GM12878 (cell line): ENCODE data around the gene VSIG10L2. TPM values are rescaled to one million over a fixed set of nuclear protein-coding genes. Genes with fewer than 3 reads are reported as not detected.

Experiments
- ATAC-seq: fragments of 200-7000 bp; cut with Tn5 transposase; 3 replicates; pipeline ENCODE4 v1.9.1; 2020; ENCODE audit warnings: mild to moderate bottlenecking, moderate library complexity
- BruUV-seq: library from RNA; stranded (reverse); fragments of 400-500 nt; replicated peaks from 2 replicates; lab custom pipeline; 2021; lab: Mats Ljungman, UMichigan
- CTCF ChIA-PET: fragments of 300-600 bp; sonication (Branson Sonifier 250); formaldehyde crosslinking; extraction: SDS; loops from one replicate; lab custom pipeline; 2021; ENCODE audit warnings: inconsistent platforms; lab: Yijun Ruan, JAX
- POLR2A ChIA-PET: fragments of 350-600 bp; formaldehyde crosslinking; extraction: SDS; loops from one replicate; lab custom pipeline; 2021; ENCODE audit warnings: inconsistent platforms; lab: Charles Lee
- RAD21 ChIA-PET: fragments of 300-600 bp; sonication (Branson Sonifier 250); formaldehyde crosslinking; loops from one replicate; lab custom pipeline; 2023; ENCODE audit warnings: antibody characterized with exemption; ENCODE audit not compliant: unreplicated experiment; lab: Charles Lee
- SMC1A ChIA-PET: fragments of 300-600 bp; sonication (Branson Sonifier 250); formaldehyde crosslinking; loops from one replicate; lab custom pipeline; 2023; ENCODE audit not compliant: unreplicated experiment, uncharacterized antibody; lab: Charles Lee
- DNase-seq: peaks from one replicate; pipeline ENCODE4 v3.0.0-alpha.2; 2011; ENCODE audit warnings: low read depth, low spot score
- FAIRE-seq: peaks from 3 replicates; lab custom pipeline; 2011; peaks lifted over from hg19 to GRCh38; lab: Jason Lieb, UNC
- H2AFZ ChIP-seq: 2 replicates; pipeline ENCODE4 v1.6.0; 2011; ENCODE audit warnings: low read depth, low read length, control low read depth; ENCODE audit not compliant: control insufficient read depth
- H3K27ac ChIP-seq: 2 replicates; pipeline ENCODE4 v1.5.1; 2011; ENCODE audit warnings: control low read depth; ENCODE audit not compliant: control insufficient read depth, insufficient read depth
- H3K27me3 ChIP-seq, 2 experiments: replicated peaks in 1 of 2; 2 replicates each; pipeline versions ENCODE4 v1.6.0 to v1.6.1; 2011; ENCODE audit warnings: low read length in 1 of 2; ENCODE audit not compliant: control insufficient read depth in 2 of 2, insufficient read depth in 2 of 2
- H3K36me3 ChIP-seq, 2 experiments: 2 replicates each; pipeline ENCODE4 v1.5.1; 2011; ENCODE audit warnings: low read length in 1 of 2; ENCODE audit not compliant: control insufficient read depth in 2 of 2, insufficient read depth in 2 of 2
- H3K4me1 ChIP-seq: 2 replicates; pipeline ENCODE4 v1.6.1; 2011; ENCODE audit warnings: mild to moderate bottlenecking, low read length, moderate library complexity, mixed read lengths; ENCODE audit not compliant: control insufficient read depth, insufficient read depth
- H3K4me2 ChIP-seq: 2 replicates; pipeline ENCODE4 v1.6.0; 2011; ENCODE audit warnings: control low read depth; ENCODE audit not compliant: control insufficient read depth, insufficient read depth
- H3K4me3 ChIP-seq: fragments of 200-600 bp; sonication (generic); 2 replicates; pipeline ENCODE4 v1.5.1; 2016
- H3K79me2 ChIP-seq: 2 replicates; pipeline ENCODE4 v1.6.0; 2011; ENCODE audit warnings: low read length; ENCODE audit not compliant: control insufficient read depth, insufficient read depth
- H3K9ac ChIP-seq: 2 replicates; pipeline ENCODE4 v1.8.0; 2011; ENCODE audit warnings: low read length, control low read depth, mixed read lengths; ENCODE audit not compliant: control insufficient read depth, insufficient read depth
- H3K9me3 ChIP-seq: replicated peaks from 3 replicates; pipeline ENCODE4 v1.5.1; 2011; ENCODE audit warnings: mild to moderate bottlenecking, low read length; ENCODE audit not compliant: control insufficient read depth, insufficient read depth
- H4K20me1 ChIP-seq: 2 replicates; pipeline ENCODE4 v1.6.0; 2011; ENCODE audit not compliant: control insufficient read depth, insufficient read depth
- CHD1 ChIP-seq: IDR thresholded peaks from 2 replicates; pipeline ENCODE4 v1.6.1; 2012; ENCODE audit warnings: low read depth, low read length, improper control_type of control experiment
- EGR1 ChIP-seq, 2 experiments: IDR thresholded peaks; 1 replicate in 1 of 2; 2 replicates in 1 of 2; pipeline ENCODE4 v1.6.1; 2011 to 2012; ENCODE audit warnings: low read depth in 2 of 2, low read length in 2 of 2, borderline replicate concordance in 1 of 2, mild to moderate bottlenecking in 1 of 2, moderate library complexity in 1 of 2
- GABPA ChIP-seq: IDR thresholded peaks from 2 replicates; pipeline ENCODE4 v1.6.1; 2014; ENCODE audit warnings: antibody characterized with exemption, low read depth, mild to moderate bottlenecking, inconsistent platforms
- GATAD2B ChIP-seq: fragments of 450-650 bp; conservative IDR thresholded peaks from 2 replicates; pipeline ENCODE4 v1.6.1; 2017; ENCODE audit warnings: low read depth, mild to moderate bottlenecking, moderate library complexity
- HDAC6 ChIP-seq: fragments of 200-600 bp; sonication (generic); IDR thresholded peaks from one replicate; pipeline ENCODE4 v1.8.0; 2017; ENCODE audit warnings: antibody characterized with exemption; ENCODE audit not compliant: unreplicated experiment
- IKZF1 ChIP-seq: fragments of 450-650 bp; conservative IDR thresholded peaks from 2 replicates; pipeline ENCODE4 v1.6.1; 2017; ENCODE audit warnings: antibody characterized with exemption, mild to moderate bottlenecking
- MTA3 ChIP-seq: IDR thresholded peaks from 2 replicates; pipeline ENCODE4 v1.6.1; 2012; ENCODE audit warnings: low read length, inconsistent platforms, borderline replicate concordance
- NFIC ChIP-seq: IDR thresholded peaks from 2 replicates; pipeline ENCODE4 v1.6.1; 2012; ENCODE audit warnings: low read depth, mild to moderate bottlenecking, inconsistent platforms, low read length, moderate library complexity
- RB1 ChIP-seq: fragments of 450-650 bp; formaldehyde crosslinking; IDR thresholded peaks from 2 replicates; pipeline ENCODE4 v1.6.1; 2017; ENCODE audit warnings: mild to moderate bottlenecking, borderline replicate concordance
- SP1 ChIP-seq: IDR thresholded peaks from one replicate; pipeline ENCODE4 v1.6.1; 2011; ENCODE audit warnings: low read depth, low read length
- ZBED1 ChIP-seq: IDR thresholded peaks from 2 replicates; pipeline ENCODE4 v1.6.1; 2016; ENCODE audit warnings: borderline replicate concordance
- WGBS: methylation state at CpG from one replicate; pipeline ENCODE4 v1.1.6; 2016; ENCODE audit warnings: low lambda C conversion rate; ENCODE audit not compliant: insufficient replicate concordance, insufficient coverage; ENCODE audit errors: missing lambda C conversion rate; 5-methylcytosine and 5-hydroxymethylcytosine counted together
- in situ Hi-C: fragments of 300-500 bp; cut with MboI; formaldehyde crosslinking; loops from 9 replicates; pipeline ENCODE4 v1.14.3; 2018; ENCODE audit warnings: mixed read lengths
- intact Hi-C: fragments of 100-400 bp; cut with micrococcal nuclease; formaldehyde crosslinking; loops from one replicate; pipeline ENCODE4 v1.14.2; 2022; ENCODE audit not compliant: unreplicated experiment
- polyA plus RNA-seq, 11 experiments: library from polyadenylated mRNA; depleted of rRNA in 4 of 11; unstranded in 6 of 11; stranded (reverse) in 5 of 11; fragments of >200 nt; fragmentation: Nextera tagmentation in 4 of 11; fragmentation: Illumina TruSeq in 1 of 11; extraction: Ambion mirVana in 4 of 11; extraction: Trizol in 1 of 11; gene quantifications; 1 replicate in 1 of 11; 2 replicates in 10 of 11; pipeline versions ENCODE4 v1.2.1 to v1.2.3, GENCODE V29; 2011 to 2016; ENCODE audit warnings: inconsistent platforms in 2 of 11, missing spikeins in 2 of 11, low read depth in 1 of 11
- total RNA-seq, 4 experiments: library from RNA; depleted of rRNA in 3 of 4; stranded (reverse); fragments of >200 nt in 3 of 4; fragmentation: Illumina TruSeq in 1 of 4; extraction: Trizol in 1 of 4; gene quantifications; 2 replicates each; pipeline versions ENCODE4 v1.2.1 to v1.2.3, GENCODE V29; 2013 to 2021
- TF ChIP-seq, protein P1 (sequence below): IDR thresholded peaks from 2 replicates; pipeline ENCODE4 v1.6.1; 2011; ENCODE audit warnings: borderline replicate concordance, low read depth, mild to moderate bottlenecking, moderate library complexity, mixed read lengths, low read length; ENCODE audit not compliant: insufficient read depth; ENCODE audit errors: extremely low read length
- TF ChIP-seq, protein P2 (sequence below): IDR thresholded peaks from 2 replicates; pipeline ENCODE4 v1.6.1; 2012; ENCODE audit warnings: low read length, inconsistent platforms
- TF ChIP-seq, protein P3 (sequence below): fragments of 450-650 bp; IDR thresholded peaks from 2 replicates; pipeline ENCODE4 v1.6.1; 2017; ENCODE audit warnings: mild to moderate bottlenecking
- TF ChIP-seq, protein P4 (sequence below): fragments of 450-650 bp; IDR thresholded peaks from 2 replicates; pipeline ENCODE4 v1.6.1; 2016; ENCODE audit warnings: mild to moderate bottlenecking, moderate library complexity, borderline replicate concordance
- TF ChIP-seq, protein P5 (sequence below): IDR thresholded peaks from 2 replicates; pipeline ENCODE4 v1.6.1; 2012; ENCODE audit warnings: low read depth, low read length, improper control_type of control experiment

Gene VSIG10L2
- total and polyA plus RNA-seq, 10 of the 15 experiments (the other 5 are each of a cell fraction or from before 2014, with no cell fraction given): 0.02 TPM; not detected in 9

DNA sequence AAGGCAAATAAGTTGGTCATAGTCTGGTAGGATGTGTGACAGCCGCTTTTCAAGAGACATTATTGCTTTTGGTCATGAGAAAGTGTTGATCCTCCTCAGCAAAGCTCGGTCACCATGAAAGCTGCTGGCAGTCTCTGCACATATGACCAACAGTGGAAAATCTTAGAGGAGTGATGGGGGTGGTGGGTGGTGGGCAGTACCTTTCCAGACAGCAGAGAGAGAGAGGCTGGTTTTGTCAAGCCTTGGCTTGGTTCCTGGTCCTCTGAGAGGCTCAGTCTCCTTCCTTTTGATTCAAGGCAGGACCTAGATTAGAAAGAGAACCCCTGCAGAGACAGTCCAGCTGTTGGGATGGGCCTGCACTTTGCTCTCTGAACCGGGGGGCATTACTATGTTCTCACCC lies 20.0 kb upstream of the VSIG10L2 start:
- no peaks in the 10 kb centered on the region for H4K20me1 ChIP-seq
- no TSS peak for BruUV-seq
- H3K9me3 ChIP-seq: no peaks in the 10 kb centered on the region
- ATAC-seq (no peak), FAIRE-seq (no peak), DNase-seq (no peak)
- H3K36me3 ChIP-seq: no peaks in the 10 kb centered on the region
- H3K9ac ChIP-seq: no peak overlapping the region
- H3K4me2 ChIP-seq: no peak overlapping the region
- no peaks in the 10 kb centered on the region for H3K27me3 ChIP-seq
- H3K4me3 ChIP-seq: no peak overlapping the region
- in situ Hi-C loops (no loop called here), intact Hi-C loops (loop anchor here (10.0 kb wide), 1 partner anchor 389 kb away; no protein-coding TSS in a partner anchor)
- ChIA-PET SMC1A (interaction anchor here (0.6 to 6.3 kb wide), 4 partner anchors 135 to 269 kb away, joined by 3 to 61 read pairs (median 4); no protein-coding TSS in a partner anchor), POLR2A (no interaction called here), RAD21 (interaction anchor here (1.1 to 3.7 kb wide), 2 partner anchors 264 to 268 kb away, joined by 4 to 27 read pairs; no protein-coding TSS in a partner anchor), CTCF (interaction anchor here (1.1 to 5.9 kb wide), 4 partner anchors 13 to 559 kb away, joined by 3 to 120 read pairs (median 4); no protein-coding TSS in a partner anchor)
- H2AFZ ChIP-seq: no peak overlapping the region
- no peak overlapping the region for H3K27ac ChIP-seq
- 0% methylated on average over 3 of the region's 3 CpGs for WGBS
- H3K4me1 ChIP-seq: no peaks in the 10 kb centered on the region
- no peaks in the 10 kb centered on the region for H3K79me2 ChIP-seq
- TF ChIP-seq HDAC6 (no peak), CHD1 (no peak), GABPA (no peak), ZBED1 (no peak), IKZF1 (no peak), EGR1 (IDR thresholded peaks at IDR 0.05; ENCODE audit: borderline replicate concordance in 1 of 2, low read depth in 2 of 2, low read length in 2 of 2) (no peak), MTA3 (no peak), GATAD2B (no peak), RB1 (no peak), NFIC (no peak), SP1 (no peak)
- TF ChIP-seq, protein P1, sequence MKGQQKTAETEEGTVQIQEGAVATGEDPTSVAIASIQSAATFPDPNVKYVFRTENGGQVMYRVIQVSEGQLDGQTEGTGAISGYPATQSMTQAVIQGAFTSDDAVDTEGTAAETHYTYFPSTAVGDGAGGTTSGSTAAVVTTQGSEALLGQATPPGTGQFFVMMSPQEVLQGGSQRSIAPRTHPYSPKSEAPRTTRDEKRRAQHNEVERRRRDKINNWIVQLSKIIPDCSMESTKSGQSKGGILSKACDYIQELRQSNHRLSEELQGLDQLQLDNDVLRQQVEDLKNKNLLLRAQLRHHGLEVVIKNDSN: no peak
- TF ChIP-seq, protein P2, sequence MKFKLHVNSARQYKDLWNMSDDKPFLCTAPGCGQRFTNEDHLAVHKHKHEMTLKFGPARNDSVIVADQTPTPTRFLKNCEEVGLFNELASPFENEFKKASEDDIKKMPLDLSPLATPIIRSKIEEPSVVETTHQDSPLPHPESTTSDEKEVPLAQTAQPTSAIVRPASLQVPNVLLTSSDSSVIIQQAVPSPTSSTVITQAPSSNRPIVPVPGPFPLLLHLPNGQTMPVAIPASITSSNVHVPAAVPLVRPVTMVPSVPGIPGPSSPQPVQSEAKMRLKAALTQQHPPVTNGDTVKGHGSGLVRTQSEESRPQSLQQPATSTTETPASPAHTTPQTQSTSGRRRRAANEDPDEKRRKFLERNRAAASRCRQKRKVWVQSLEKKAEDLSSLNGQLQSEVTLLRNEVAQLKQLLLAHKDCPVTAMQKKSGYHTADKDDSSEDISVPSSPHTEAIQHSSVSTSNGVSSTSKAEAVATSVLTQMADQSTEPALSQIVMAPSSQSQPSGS: no peak
- TF ChIP-seq, protein P3, sequence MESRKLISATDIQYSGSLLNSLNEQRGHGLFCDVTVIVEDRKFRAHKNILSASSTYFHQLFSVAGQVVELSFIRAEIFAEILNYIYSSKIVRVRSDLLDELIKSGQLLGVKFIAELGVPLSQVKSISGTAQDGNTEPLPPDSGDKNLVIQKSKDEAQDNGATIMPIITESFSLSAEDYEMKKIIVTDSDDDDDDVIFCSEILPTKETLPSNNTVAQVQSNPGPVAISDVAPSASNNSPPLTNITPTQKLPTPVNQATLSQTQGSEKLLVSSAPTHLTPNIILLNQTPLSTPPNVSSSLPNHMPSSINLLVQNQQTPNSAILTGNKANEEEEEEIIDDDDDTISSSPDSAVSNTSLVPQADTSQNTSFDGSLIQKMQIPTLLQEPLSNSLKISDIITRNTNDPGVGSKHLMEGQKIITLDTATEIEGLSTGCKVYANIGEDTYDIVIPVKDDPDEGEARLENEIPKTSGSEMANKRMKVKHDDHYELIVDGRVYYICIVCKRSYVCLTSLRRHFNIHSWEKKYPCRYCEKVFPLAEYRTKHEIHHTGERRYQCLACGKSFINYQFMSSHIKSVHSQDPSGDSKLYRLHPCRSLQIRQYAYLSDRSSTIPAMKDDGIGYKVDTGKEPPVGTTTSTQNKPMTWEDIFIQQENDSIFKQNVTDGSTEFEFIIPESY: no peak
- TF ChIP-seq, protein P4, sequence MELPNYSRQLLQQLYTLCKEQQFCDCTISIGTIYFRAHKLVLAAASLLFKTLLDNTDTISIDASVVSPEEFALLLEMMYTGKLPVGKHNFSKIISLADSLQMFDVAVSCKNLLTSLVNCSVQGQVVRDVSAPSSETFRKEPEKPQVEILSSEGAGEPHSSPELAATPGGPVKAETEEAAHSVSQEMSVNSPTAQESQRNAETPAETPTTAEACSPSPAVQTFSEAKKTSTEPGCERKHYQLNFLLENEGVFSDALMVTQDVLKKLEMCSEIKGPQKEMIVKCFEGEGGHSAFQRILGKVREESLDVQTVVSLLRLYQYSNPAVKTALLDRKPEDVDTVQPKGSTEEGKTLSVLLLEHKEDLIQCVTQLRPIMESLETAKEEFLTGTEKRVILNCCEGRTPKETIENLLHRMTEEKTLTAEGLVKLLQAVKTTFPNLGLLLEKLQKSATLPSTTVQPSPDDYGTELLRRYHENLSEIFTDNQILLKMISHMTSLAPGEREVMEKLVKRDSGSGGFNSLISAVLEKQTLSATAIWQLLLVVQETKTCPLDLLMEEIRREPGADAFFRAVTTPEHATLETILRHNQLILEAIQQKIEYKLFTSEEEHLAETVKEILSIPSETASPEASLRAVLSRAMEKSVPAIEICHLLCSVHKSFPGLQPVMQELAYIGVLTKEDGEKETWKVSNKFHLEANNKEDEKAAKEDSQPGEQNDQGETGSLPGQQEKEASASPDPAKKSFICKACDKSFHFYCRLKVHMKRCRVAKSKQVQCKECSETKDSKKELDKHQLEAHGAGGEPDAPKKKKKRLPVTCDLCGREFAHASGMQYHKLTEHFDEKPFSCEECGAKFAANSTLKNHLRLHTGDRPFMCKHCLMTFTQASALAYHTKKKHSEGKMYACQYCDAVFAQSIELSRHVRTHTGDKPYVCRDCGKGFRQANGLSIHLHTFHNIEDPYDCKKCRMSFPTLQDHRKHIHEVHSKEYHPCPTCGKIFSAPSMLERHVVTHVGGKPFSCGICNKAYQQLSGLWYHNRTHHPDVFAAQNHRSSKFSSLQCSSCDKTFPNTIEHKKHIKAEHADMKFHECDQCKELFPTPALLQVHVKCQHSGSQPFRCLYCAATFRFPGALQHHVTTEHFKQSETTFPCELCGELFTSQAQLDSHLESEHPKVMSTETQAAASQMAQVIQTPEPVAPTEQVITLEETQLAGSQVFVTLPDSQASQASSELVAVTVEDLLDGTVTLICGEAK: no peak
- TF ChIP-seq, protein P5, sequence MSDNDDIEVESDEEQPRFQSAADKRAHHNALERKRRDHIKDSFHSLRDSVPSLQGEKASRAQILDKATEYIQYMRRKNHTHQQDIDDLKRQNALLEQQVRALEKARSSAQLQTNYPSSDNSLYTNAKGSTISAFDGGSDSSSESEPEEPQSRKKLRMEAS: no peak
